Subcutaneous adipose tissue (tissue), 4 donors: Measurements from ENCODE around the gene CCDC40. TPM values are rescaled to one million over a fixed set of nuclear protein-coding genes. Genes with fewer than 3 reads are reported as not detected.

ENCODE experiments used
- total RNA-seq, 4 donors: library from RNA; depleted of rRNA; stranded (reverse); fragments of >200 nt; gene quantifications; one replicate each; pipeline ENCODE4 v1.1.0, GENCODE V29; 2016
- TF ChIP-seq, protein P1 (sequence below): fragments of 450-650 bp; IDR thresholded peaks from one replicate; pipeline ENCODE4 v1.5.1; 2016; ENCODE audit warnings: low read depth, mild to moderate bottlenecking, control low read depth, antibody characterized with exemption, moderate library complexity

The CCDC40 gene
- total RNA-seq, 4 donors from 2014 or later, result 3.1 to 5.5 (median 4.6) TPM

GRCh38 chr17:80055597-80055996, 19.2 kb downstream of the CCDC40 start:
- TF ChIP-seq, protein P1, sequence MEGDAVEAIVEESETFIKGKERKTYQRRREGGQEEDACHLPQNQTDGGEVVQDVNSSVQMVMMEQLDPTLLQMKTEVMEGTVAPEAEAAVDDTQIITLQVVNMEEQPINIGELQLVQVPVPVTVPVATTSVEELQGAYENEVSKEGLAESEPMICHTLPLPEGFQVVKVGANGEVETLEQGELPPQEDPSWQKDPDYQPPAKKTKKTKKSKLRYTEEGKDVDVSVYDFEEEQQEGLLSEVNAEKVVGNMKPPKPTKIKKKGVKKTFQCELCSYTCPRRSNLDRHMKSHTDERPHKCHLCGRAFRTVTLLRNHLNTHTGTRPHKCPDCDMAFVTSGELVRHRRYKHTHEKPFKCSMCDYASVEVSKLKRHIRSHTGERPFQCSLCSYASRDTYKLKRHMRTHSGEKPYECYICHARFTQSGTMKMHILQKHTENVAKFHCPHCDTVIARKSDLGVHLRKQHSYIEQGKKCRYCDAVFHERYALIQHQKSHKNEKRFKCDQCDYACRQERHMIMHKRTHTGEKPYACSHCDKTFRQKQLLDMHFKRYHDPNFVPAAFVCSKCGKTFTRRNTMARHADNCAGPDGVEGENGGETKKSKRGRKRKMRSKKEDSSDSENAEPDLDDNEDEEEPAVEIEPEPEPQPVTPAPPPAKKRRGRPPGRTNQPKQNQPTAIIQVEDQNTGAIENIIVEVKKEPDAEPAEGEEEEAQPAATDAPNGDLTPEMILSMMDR, result no peak

DNA sequence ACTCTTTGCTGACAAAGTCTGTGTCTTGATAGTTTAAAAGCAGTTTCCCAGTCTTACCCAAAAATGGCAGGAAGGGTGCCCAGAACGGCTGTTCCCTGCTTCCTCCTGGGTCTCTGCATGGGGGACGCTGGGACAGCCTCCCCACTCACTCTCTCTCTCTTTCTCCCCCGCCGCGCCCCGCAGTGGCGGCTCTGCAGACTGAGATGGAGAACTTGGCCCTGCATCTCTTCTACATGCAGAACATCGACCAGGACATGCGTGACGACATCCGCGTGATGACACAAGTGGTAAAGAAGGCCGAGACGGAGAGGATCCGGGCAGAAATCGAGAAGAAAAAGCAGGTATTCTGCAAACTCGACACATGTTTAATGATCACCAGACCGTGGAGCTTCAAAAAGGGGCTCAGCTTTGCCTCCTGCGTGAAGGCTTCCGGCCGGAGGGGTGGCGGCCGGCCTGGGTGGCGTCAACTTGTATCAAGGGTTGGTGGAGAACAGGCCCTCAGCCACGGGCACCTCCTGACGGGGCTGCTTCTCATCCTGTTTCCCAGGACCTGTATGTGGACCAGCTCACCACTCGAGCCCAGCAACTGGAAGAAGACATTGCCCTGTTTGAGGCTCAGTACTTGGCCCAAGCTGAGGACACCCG, 22.0 kb downstream of the CCDC40 start:
- TF ChIP-seq, protein P1, result no peak

- TF ChIP-seq, protein P1, result no peak
Measured at GRCh38 chr17:80060644-80061043, 24.2 kb downstream of the CCDC40 start.

GRCh38 chr17:80061421-80061820, 25.0 kb downstream of the CCDC40 start:
- TF ChIP-seq, protein P1, result no peak

- TF ChIP-seq, protein P1, result no peak
Measured at GRCh38 chr17:80063830-80064585, 27.6 kb downstream of the CCDC40 start.

DNA sequence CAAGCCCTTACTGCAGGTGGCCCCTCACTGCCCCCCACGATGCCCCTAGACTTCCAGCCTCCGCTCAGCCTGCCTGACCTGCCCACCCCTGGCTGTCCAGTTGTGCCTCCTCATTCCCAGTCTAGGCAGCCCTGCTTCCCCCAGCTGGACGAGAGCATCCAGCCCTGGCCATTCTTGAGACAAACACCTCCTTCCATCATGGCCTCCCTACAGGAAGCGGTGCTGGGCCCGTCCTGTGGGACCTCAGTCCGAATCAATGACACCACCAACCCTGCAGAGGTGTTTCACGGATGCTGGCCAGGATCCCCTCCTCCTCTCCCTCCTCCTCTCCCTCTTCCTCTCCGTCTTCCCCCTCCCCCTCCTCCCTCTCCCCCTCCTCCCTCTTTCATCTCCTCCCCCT, 28.3 kb downstream of the CCDC40 start:
- TF ChIP-seq, protein P1, result no peak

DNA sequence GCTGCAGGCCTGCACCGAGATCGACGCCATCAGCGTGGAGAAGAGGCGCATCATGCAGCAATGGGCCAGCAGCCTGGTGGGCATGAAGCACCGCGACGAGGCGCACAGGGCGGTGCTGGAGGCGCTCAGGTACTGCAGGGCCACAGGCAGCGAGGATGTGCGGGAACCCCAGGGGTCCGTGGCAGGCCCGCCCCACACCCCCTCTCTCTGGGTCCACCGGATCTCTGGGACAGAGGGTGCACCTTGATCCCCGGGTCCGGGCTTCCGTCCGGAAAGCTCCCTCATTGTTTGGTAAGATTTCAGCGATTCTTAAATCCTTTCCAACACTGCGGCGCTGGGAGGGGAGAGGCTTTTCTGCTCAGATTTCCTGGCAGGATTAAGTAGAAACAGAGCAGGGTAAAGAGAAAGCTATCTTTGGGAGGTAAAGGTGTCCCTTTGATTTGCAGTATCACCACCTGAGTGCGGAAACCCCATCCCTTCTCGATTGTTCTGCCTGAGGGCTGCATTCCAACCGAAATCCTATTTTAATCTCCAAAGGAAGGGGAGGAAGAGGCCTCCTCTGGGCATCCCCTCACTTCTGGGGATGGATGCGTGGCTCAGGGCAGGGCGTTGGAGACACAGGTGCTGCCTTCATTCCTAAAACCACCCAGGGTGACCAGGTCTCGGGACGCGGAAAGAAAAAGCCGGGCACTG, 29.2 kb downstream of the CCDC40 start:
- TF ChIP-seq, protein P1, result no peak
